H7 (cell line): ENCODE data around the gene MPP1. TPM values are rescaled to one million over a fixed set of nuclear protein-coding genes. Genes with fewer than 3 reads are reported as not detected.
"Not testable (repeated sequence)": the region's sequence is repeated elsewhere in the genome, so short reads cannot be mapped to it uniquely, and the experiment has no call there.

Source experiments
- DNase-seq: peaks from one replicate; pipeline ENCODE4 v3.0.0; 2012
- H3K27me3 ChIP-seq: 2 replicates; pipeline ENCODE4 v1.6.0; 2011; ENCODE audit warnings: mild to moderate bottlenecking, low read length; ENCODE audit not compliant: control insufficient read depth, insufficient read depth
- H3K36me3 ChIP-seq: replicated peaks from 2 replicates; pipeline ENCODE4 v1.5.1; 2011; ENCODE audit warnings: low read length; ENCODE audit not compliant: control insufficient read depth, insufficient read depth
- H3K4me3 ChIP-seq: 2 replicates; pipeline ENCODE4 v1.5.1; 2011; ENCODE audit warnings: low read depth, mild to moderate bottlenecking, control low read depth, low read length, moderate library complexity; ENCODE audit not compliant: insufficient read depth
- total RNA-seq: library from RNA; depleted of rRNA; stranded (reverse); fragments of >200 nt; shearing (Covaris generic); gene quantifications from 2 replicates; pipeline ENCODE4 v1.2.3, GENCODE V29; 2014

The MPP1 gene
- total RNA-seq, 1 experiment from 2014 or later: 10.5 TPM

- DNase-seq: no peak
- no peaks in the 10 kb centered on the region for H3K27me3 ChIP-seq
- no peak overlapping the region; the same call in 1 of the 2 replicates for H3K4me3 ChIP-seq
- no peaks in the 10 kb centered on the region for H3K36me3 ChIP-seq
Measured at GRCh38 chrX:154819771-154820341, 14.6 kb upstream of the MPP1 start.

- no peak overlapping the region for H3K4me3 ChIP-seq
- H3K36me3 ChIP-seq: no peaks in the 10 kb centered on the region
- DNase-seq: no peak
- H3K27me3 ChIP-seq: no peaks in the 10 kb centered on the region
Measured at GRCh38 chrX:154818916-154819770, 13.9 kb upstream of the MPP1 start.

GRCh38 chrX:154817048-154817618 is 11.8 kb upstream of the MPP1 start:
- H3K36me3 ChIP-seq, H3K4me3 ChIP-seq, H3K27me3 ChIP-seq, DNase-seq: not testable (repeated sequence)

GRCh38 chrX:154816326-154816898 is 11.1 kb upstream of the MPP1 start:
- H3K27me3 ChIP-seq, DNase-seq, H3K36me3 ChIP-seq, H3K4me3 ChIP-seq: not testable (repeated sequence)

GRCh38 chrX:154815274-154815818 is 10.1 kb upstream of the MPP1 start:
- DNase-seq: no peak
- no peak overlapping the region for H3K4me3 ChIP-seq
- no peaks in the 10 kb centered on the region for H3K36me3 ChIP-seq
- no peaks in the 10 kb centered on the region for H3K27me3 ChIP-seq

GRCh38 chrX:154813801-154814200 is 8.5 kb upstream of the MPP1 start:
- H3K36me3 ChIP-seq: no peaks in the 10 kb centered on the region
- DNase-seq: no peak
- H3K4me3 ChIP-seq: no peak overlapping the region
- no peaks in the 10 kb centered on the region for H3K27me3 ChIP-seq

- Histone ChIP-seq H3K27me3 (no peaks in the 10 kb centered on the region), H3K36me3 (no peaks in the 10 kb centered on the region), H3K4me3 (no peak overlapping the region)
- no peak for DNase-seq
Measured at GRCh38 chrX:154812341-154813101, 7.2 kb upstream of the MPP1 start.

- no peak overlapping the region for H3K4me3 ChIP-seq
- H3K27me3 ChIP-seq: peaks cover under 1% of the 10 kb centered on the region; the same call in 1 of the 2 replicates
- no peak for DNase-seq
- H3K36me3 ChIP-seq: no peaks in the 10 kb centered on the region
Measured at GRCh38 chrX:154809939-154810665, 4.8 kb upstream of the MPP1 start.

GRCh38 chrX:154806837-154807501 is 1.7 kb upstream of the MPP1 start:
- Histone ChIP-seq H3K4me3 (no peak overlapping the region), H3K36me3 (no peaks in the 10 kb centered on the region), H3K27me3 (peaks cover 7% of the 10 kb centered on the region; the same call in 1 of the 2 replicates)
- no peak for DNase-seq

- H3K36me3 ChIP-seq: no peaks in the 10 kb centered on the region
- no peak for DNase-seq
- H3K4me3 ChIP-seq: peak overlapping the region; percentile 57
- peaks cover 7% of the 10 kb centered on the region; the same call in 1 of the 2 replicates for H3K27me3 ChIP-seq
Measured at GRCh38 chrX:154805696-154806091, 409 bp upstream of the MPP1 start.

- peak overlapping the region; percentile 57 for H3K4me3 ChIP-seq
- DNase-seq: no peak
- peaks cover 7% of the 10 kb centered on the region; the same call in 1 of the 2 replicates for H3K27me3 ChIP-seq
- no peaks in the 10 kb centered on the region for H3K36me3 ChIP-seq
Measured at GRCh38 chrX:154804261-154804956, 876 bp downstream of the MPP1 start.

GRCh38 chrX:154802947-154803346 is 2.3 kb downstream of the MPP1 start:
- no peak for DNase-seq
- Histone ChIP-seq H3K4me3 (no peak overlapping the region), H3K27me3 (peaks cover 7% of the 10 kb centered on the region; the same call in 1 of the 2 replicates), H3K36me3 (no peaks in the 10 kb centered on the region)
